Type B pancreatic cell (in vitro differentiated cells): ENCODE data around the gene CDK18. TPM values are rescaled to one million over a fixed set of nuclear protein-coding genes. Genes with fewer than 3 reads are reported as not detected.
A peak's percentile ranks its signal among the peaks of the same experiment; 100 is the strongest.

Source experiments
- DNase-seq: peaks from one replicate; pipeline ENCODE4 v3.0.0; 2021; ENCODE audit warnings: mixed read lengths; ENCODE audit not compliant: unreplicated experiment; ENCODE audit errors: extremely low spot score
- H3K27ac Mint-ChIP-seq: 2 replicates; pipeline ENCODE4 v1.8.0; 2021; ENCODE audit warnings: mild to moderate bottlenecking, mixed read lengths
- H3K27me3 Mint-ChIP-seq: 2 replicates; pipeline ENCODE4 v1.8.0; 2021; ENCODE audit warnings: mixed read lengths
- H3K36me3 Mint-ChIP-seq: 2 replicates; pipeline ENCODE4 v1.8.0; 2021; ENCODE audit warnings: mixed read lengths
- H3K4me1 Mint-ChIP-seq: one replicate; pipeline ENCODE4 v1.8.0; 2021; ENCODE audit warnings: mixed read lengths; ENCODE audit not compliant: unreplicated experiment
- H3K4me3 Mint-ChIP-seq: 2 replicates; pipeline ENCODE4 v1.8.0; 2021; ENCODE audit warnings: mild to moderate bottlenecking, mixed read lengths
- H3K9me3 Mint-ChIP-seq: 2 replicates; pipeline ENCODE4 v1.8.0; 2021; ENCODE audit warnings: mixed read lengths
- CTCF ChIP-seq: fragments of 200-600 bp; sonication (generic); conservative IDR thresholded peaks from 2 replicates; pipeline ENCODE4 v1.5.0; 2021; ENCODE audit warnings: antibody characterized with exemption, mild to moderate bottlenecking
- total RNA-seq: library from RNA; stranded (reverse); gene quantifications from 2 replicates; pipeline ENCODE4 v1.2.1, GENCODE V29; 2021; ENCODE audit warnings: low replicate concordance

CDK18 gene
- total RNA-seq, 1 donor from 2014 or later: 19.3 TPM

DNA sequence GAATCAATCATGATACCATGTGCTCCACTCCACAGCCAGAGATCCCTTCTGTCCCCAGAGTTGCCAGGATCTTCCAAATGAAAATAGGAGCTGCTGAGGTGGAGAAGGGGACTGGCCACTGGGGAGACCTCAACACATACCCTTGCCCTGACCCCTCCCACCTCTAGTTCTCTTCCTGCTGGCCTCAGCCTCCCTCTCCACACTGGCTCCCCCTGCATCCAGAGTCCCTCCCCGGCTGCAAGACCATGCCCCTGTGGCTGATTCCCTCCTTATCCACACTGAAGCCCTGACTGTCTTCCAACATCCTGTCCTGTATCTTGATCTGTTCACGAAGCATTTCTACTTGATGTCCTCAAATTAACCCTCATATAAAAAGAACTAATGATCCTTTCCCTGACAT lies 21.1 kb upstream of the CDK18 start:
- Mint-ChIP-seq H3K4me3 (no peak overlapping the region), H3K9me3 (no peaks in the 10 kb centered on the region), H3K27me3 (peaks cover 61% of the 10 kb centered on the region), H3K36me3 (no peaks in the 10 kb centered on the region), H3K4me1 (peaks cover 12% of the 10 kb centered on the region), H3K27ac (no peak overlapping the region)
- TF ChIP-seq CTCF: no peak
- DNase-seq: no peak

GRCh38 chr1:205484985-205485967 lies 19.2 kb upstream of the CDK18 start:
- TF ChIP-seq CTCF: peak; percentile 97
- no peaks in the 10 kb centered on the region for H3K9me3 Mint-ChIP-seq
- H3K4me3 Mint-ChIP-seq: no peak overlapping the region
- H3K36me3 Mint-ChIP-seq: no peaks in the 10 kb centered on the region
- no peak overlapping the region for H3K27ac Mint-ChIP-seq
- no peak for DNase-seq
- H3K4me1 Mint-ChIP-seq: peaks cover 12% of the 10 kb centered on the region
- H3K27me3 Mint-ChIP-seq: peaks cover 61% of the 10 kb centered on the region

DNA sequence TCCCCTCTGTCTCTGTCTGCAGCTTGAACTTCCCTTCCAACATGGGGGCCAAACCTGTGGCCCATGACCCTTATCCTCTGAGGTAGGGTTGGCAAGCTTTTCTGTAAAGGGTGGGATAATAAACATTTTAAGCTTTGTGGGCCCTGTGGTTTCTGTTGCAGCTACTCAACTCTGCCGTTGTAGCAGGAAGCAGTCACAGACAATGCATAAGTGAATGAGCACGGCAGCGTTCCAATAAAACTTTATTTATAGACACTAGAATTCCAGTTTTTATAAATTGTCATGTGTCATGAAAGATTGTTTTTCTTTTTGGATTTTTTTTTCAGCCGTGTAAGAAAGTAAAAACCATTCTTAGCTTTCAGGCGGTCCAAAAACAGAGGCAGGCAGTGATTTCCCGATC lies 18.2 kb upstream of the CDK18 start:
- H3K4me3 Mint-ChIP-seq: no peak overlapping the region
- no peaks in the 10 kb centered on the region for H3K9me3 Mint-ChIP-seq
- no peak for TF ChIP-seq CTCF
- peaks cover 12% of the 10 kb centered on the region for H3K4me1 Mint-ChIP-seq
- no peak for DNase-seq
- H3K27me3 Mint-ChIP-seq: peaks cover 52% of the 10 kb centered on the region
- no peaks in the 10 kb centered on the region for H3K36me3 Mint-ChIP-seq
- no peak overlapping the region for H3K27ac Mint-ChIP-seq

GRCh38 chr1:205488074-205488723 lies 16.3 kb upstream of the CDK18 start:
- H3K27ac Mint-ChIP-seq: no peak overlapping the region
- no peak for DNase-seq
- H3K4me3 Mint-ChIP-seq: no peak overlapping the region

DNA sequence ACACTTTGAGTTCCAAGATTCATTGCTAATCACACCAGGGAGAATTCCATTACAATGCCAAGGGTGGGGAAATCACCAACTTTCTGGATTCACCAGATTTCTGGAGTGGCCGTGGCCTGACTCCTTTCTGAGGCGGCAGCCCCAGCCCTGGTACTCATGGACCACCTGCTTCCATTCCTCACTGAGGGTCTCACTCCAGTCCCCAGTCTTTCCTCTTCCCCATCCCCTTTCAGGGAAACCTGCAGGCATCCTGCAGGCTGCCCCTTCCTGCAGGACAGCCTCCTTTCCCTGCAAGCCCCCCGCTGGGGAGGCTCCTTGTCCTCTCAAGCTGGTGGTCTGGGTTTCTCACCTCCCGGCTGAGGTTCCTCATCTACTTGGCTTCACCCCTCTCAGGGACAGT lies 12.7 kb upstream of the CDK18 start:
- no peak for DNase-seq
- no peak for TF ChIP-seq CTCF
- Mint-ChIP-seq H3K4me1 (peaks cover 15% of the 10 kb centered on the region), H3K4me3 (no peak overlapping the region), H3K36me3 (no peaks in the 10 kb centered on the region), H3K27ac (no peak overlapping the region), H3K9me3 (no peaks in the 10 kb centered on the region), H3K27me3 (peaks cover 19% of the 10 kb centered on the region)

More at GRCh38 chr1:205488074-205488723, 16.3 kb upstream of the CDK18 start:
- H3K27me3 Mint-ChIP-seq: peaks cover 33% of the 10 kb centered on the region
- no peaks in the 10 kb centered on the region for H3K9me3 Mint-ChIP-seq
- H3K36me3 Mint-ChIP-seq: no peaks in the 10 kb centered on the region
- peak; percentile 88 for TF ChIP-seq CTCF
- H3K4me1 Mint-ChIP-seq: peaks cover 12% of the 10 kb centered on the region
